ENCODE results near the gene DIP2C. TPM values are rescaled to one million over a fixed set of nuclear protein-coding genes. Genes with fewer than 3 reads are reported as not detected.

Gene DIP2C
- total RNA-seq, 2 donors from 2014 or later = 12.3 to 41.8 TPM

DNA sequence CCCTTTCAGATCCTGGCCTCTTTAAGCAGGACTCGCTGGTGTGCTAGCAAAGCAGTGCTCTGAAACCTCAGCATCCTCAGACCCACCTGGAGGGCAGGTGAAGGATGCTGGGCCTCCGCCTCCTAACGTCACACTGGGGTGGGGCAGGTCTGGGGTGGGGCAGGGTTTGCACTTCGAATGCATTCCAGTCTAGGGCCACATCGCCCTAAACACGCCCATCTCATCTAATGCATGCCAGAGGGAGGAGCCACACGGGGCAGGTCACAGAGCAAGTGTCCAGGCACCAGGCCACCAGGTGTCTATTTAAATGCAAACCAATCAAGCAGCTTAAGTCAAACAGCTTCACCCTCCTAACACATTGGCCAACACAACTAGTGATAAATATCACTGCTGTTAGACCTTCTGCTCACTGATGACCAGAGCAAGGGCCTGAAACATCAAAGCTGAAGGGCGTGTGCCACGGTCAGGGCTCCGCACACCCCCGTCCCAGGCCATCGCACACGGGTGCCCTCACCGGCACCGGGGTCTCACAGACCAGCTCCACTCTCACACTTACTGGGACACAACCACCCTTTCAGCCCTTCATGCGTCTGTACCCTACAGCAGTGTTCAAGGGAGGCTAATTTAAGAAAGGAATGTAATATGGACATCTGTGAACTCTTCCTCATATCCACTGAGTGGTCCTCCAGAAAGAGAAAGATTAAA lies 47.1 kb downstream of the DIP2C start:
- TF ChIP-seq POLR2A (IDR thresholded peaks at IDR 0.05) (no peak), POLR2AphosphoS5 (IDR thresholded peaks at IDR 0.05) (no peak)
- TF ChIP-seq, protein P1, sequence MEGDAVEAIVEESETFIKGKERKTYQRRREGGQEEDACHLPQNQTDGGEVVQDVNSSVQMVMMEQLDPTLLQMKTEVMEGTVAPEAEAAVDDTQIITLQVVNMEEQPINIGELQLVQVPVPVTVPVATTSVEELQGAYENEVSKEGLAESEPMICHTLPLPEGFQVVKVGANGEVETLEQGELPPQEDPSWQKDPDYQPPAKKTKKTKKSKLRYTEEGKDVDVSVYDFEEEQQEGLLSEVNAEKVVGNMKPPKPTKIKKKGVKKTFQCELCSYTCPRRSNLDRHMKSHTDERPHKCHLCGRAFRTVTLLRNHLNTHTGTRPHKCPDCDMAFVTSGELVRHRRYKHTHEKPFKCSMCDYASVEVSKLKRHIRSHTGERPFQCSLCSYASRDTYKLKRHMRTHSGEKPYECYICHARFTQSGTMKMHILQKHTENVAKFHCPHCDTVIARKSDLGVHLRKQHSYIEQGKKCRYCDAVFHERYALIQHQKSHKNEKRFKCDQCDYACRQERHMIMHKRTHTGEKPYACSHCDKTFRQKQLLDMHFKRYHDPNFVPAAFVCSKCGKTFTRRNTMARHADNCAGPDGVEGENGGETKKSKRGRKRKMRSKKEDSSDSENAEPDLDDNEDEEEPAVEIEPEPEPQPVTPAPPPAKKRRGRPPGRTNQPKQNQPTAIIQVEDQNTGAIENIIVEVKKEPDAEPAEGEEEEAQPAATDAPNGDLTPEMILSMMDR (IDR thresholded peaks at IDR 0.05) = no peak
- H3K27ac ChIP-seq = no peak overlapping the region
- H3K36me3 ChIP-seq = no peaks in the 10 kb centered on the region
- intact Hi-C loops (cut with DNase I) = no loop called here
- 85% methylated on average over 16 of the region's 16 CpGs for WGBS
- H3K4me3 ChIP-seq = no peak overlapping the region
- no peak for DNase-seq (ENCODE audit: low spot score)
- H3K27me3 ChIP-seq (replicated peaks; ENCODE audit: insufficient read depth) = no peaks in the 10 kb centered on the region
- no peaks in the 10 kb centered on the region for H3K4me1 ChIP-seq (replicated peaks)
- no peaks in the 10 kb centered on the region for H3K9me3 ChIP-seq

DNA sequence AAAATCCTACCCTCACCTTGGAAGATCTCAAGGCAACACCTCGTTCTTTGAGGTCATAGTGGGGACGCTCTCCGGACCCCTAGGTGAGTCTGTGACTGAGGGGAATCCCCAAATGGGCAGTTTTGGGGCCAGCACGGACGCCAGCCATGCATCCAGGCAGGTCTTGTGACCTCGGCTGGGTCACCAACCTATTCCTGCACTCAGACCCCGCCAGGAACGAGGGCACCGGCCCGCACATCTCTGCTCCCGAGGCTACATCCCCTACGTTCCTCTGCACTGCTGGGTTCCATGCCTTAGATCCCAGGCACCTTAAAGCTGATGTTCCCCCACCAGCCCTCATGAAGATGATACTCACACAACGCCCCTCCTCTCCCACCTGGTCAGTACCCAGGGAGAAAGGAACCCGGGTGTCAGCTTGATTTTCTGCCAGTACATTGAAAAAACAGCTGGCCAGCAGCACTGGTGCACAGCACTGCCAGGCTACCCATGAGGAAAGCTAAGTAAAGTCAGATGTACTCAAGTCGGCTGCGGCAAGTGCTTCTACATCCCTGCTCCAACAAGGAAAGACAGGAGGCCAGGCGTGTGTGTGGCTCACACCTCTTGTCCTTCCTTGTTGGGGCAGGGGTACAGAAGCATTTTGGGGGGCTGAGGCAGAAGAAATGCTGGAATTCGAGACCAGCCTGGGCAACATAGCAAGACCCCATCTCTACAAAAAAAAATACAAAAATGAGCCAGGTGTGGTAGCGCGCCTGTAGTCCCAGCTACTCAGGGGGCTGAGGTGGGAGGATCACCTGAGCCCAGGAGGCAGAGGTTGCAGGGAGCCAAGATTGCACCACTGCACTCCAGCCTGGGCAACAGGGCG lies 48.1 kb downstream of the DIP2C start:
- Histone ChIP-seq H3K4me1 (replicated peaks) (no peaks in the 10 kb centered on the region), H3K36me3 (no peaks in the 10 kb centered on the region), H3K27me3 (replicated peaks; ENCODE audit: insufficient read depth) (no peaks in the 10 kb centered on the region), H3K4me3 (no peak overlapping the region), H3K27ac (no peak overlapping the region), H3K9me3 (no peaks in the 10 kb centered on the region)
- TF ChIP-seq POLR2A (IDR thresholded peaks at IDR 0.05) (no peak), POLR2AphosphoS5 (IDR thresholded peaks at IDR 0.05) (no peak)
- TF ChIP-seq, protein P1 (IDR thresholded peaks at IDR 0.05) = no peak
- no peak for DNase-seq (ENCODE audit: low spot score)
- 90% methylated on average over 21 of the region's 21 CpGs for WGBS
- intact Hi-C loops (cut with DNase I) = no loop called here

DNA sequence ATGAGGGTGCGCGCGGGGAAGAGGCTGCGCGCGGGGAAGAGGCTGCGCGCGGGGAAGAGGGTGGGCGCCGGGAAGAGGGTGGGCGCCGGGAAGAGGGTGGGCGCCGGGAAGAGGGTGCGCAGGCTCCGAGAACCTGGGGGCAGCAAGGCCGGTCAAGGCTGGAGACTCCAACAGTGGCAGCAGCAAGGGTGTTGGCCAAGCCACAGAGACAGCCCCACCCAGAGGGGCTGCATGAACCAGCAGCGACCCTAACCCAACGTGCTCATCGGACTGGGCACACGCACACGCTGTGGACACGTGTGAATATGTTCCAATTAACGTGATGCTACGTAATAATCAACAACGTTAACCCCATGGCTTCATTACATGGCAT lies 48.8 kb downstream of the DIP2C start:
- 91% methylated on average over 27 of the region's 27 CpGs for WGBS
- H3K27ac ChIP-seq = no peak overlapping the region
- H3K4me3 ChIP-seq = no peak overlapping the region
- no peaks in the 10 kb centered on the region for H3K36me3 ChIP-seq
- TF ChIP-seq POLR2AphosphoS5 (IDR thresholded peaks at IDR 0.05) (no peak), POLR2A (IDR thresholded peaks at IDR 0.05) (no peak)
- TF ChIP-seq, protein P1 (IDR thresholded peaks at IDR 0.05) = no peak
- no peaks in the 10 kb centered on the region for H3K4me1 ChIP-seq (replicated peaks)
- no peak for DNase-seq (ENCODE audit: low spot score)
- intact Hi-C loops (cut with DNase I) = no loop called here
- no peaks in the 10 kb centered on the region for H3K9me3 ChIP-seq
- H3K27me3 ChIP-seq (replicated peaks; ENCODE audit: insufficient read depth) = no peaks in the 10 kb centered on the region

DNA sequence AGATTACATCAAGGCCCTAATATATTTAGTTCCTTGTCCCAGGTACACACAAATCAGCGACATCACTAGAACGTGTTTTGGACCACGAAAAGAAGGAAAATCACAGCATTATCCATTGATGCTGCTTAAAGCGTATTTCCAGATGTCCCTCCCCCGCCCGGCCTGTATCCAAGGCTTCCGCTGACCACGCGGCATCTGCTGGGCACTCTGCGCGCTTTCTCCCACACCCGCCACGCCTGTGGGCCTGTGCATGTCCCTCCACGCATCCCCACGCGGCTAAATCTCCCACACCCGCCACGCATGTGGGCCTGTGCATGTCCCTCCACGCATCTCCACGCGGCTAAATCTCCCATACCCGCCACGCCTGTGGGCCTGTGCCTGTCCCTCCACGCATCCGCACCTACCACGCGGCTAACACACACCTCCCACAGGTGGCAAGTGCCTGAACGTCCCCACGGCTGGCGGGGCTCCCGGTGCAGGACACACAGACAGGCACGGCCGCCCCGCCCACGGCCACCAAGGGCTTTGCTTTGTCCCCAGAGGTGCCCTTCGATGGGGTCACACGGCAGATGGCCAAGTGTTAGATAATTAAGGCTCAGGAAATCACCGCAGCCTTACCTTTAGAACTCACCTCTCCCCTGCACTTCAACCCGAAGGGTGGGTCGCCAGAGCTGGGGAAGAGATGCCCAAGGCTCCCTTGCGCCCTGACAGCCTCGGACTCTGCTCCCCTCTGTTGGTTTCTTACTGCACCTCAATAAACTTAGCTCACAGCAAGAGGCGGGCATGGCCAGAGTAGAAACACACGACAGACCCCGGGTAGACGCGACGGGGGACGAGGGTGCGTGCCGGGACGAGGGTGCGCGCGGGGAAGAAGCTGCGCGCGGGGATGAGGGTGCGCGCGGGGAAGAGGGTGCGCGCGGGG lies 49.5 kb downstream of the DIP2C start:
- no peak for DNase-seq (ENCODE audit: low spot score)
- no peak overlapping the region for H3K4me3 ChIP-seq
- no peak overlapping the region for H3K27ac ChIP-seq

More for the DNA sequence above, 49.5 kb downstream of the DIP2C start:
- TF ChIP-seq POLR2A (IDR thresholded peaks at IDR 0.05) (no peak), POLR2AphosphoS5 (IDR thresholded peaks at IDR 0.05) (no peak)
- TF ChIP-seq, protein P1 (IDR thresholded peaks at IDR 0.05) = no peak
- Histone ChIP-seq H3K36me3 (no peaks in the 10 kb centered on the region), H3K9me3 (no peaks in the 10 kb centered on the region), H3K27me3 (replicated peaks; ENCODE audit: insufficient read depth) (no peaks in the 10 kb centered on the region), H3K4me1 (replicated peaks) (no peaks in the 10 kb centered on the region)
- WGBS = 95% methylated on average over 64 of the region's 64 CpGs
- intact Hi-C loops (cut with DNase I) = no loop called here

Measured in prostate gland (tissue), 2 donors.